NCI-H524 treated with DMSO at 0.1 percent for 48 hours (cell line): ENCODE measurements around the gene MUC21.

Source experiments
- DNase-seq: peaks from one replicate; lab custom pipeline; 2025; lab: John Stamatoyannopoulos, UW

Gene MUC21

GRCh38 chr6:30983439-30983838 lies at the start of gene MUC21:
Gene MUC21, plus strand, starts transcription at chr6:30983718. Its CDS starts 241 bp downstream, at chr6:30983959.
- no peak for DNase-seq

GRCh38 chr6:30935018-30935417 lies 48.5 kb upstream of the MUC21 start:
- no peak for DNase-seq

- DNase-seq: no peak
These were observed 46.3 kb upstream of the MUC21 start for GRCh38 chr6:30937265-30937664.

GRCh38 chr6:30938730-30939129 lies 44.8 kb upstream of the MUC21 start:
- DNase-seq: no peak

GRCh38 chr6:30939473-30939872 lies 44.0 kb upstream of the MUC21 start:
- no peak for DNase-seq

GRCh38 chr6:30940361-30940986 lies 43.0 kb upstream of the MUC21 start, which contains the start of gene MUCL3:
Gene MUCL3, plus strand, starts transcription at chr6:30940973. Its CDS starts 27 bp downstream, at chr6:30941000.
- DNase-seq: no peak

- no peak for DNase-seq
These were observed 41.0 kb upstream of the MUC21 start for GRCh38 chr6:30942338-30943060.

GRCh38 chr6:30944051-30944450 lies 39.5 kb upstream of the MUC21 start:
- DNase-seq: no peak

- no peak for DNase-seq
These were observed 38.2 kb upstream of the MUC21 start for GRCh38 chr6:30945281-30945680.

- DNase-seq: no peak
These were observed 36.3 kb upstream of the MUC21 start for GRCh38 chr6:30947231-30947630.

- DNase-seq: no peak
These were observed 34.7 kb upstream of the MUC21 start for GRCh38 chr6:30948811-30949210.

GRCh38 chr6:30951907-30952469 lies 31.5 kb upstream of the MUC21 start:
- no peak for DNase-seq

GRCh38 chr6:30954631-30955366 lies 28.7 kb upstream of the MUC21 start:
- DNase-seq: no peak

- DNase-seq: no peak
These were observed 28.0 kb upstream of the MUC21 start for GRCh38 chr6:30955367-30956042.

- DNase-seq: no peak
These were observed 25.8 kb upstream of the MUC21 start for GRCh38 chr6:30957716-30958115.

- no peak for DNase-seq
These were observed 22.4 kb upstream of the MUC21 start for GRCh38 chr6:30960907-30961673.

GRCh38 chr6:30962716-30963115 lies 20.8 kb upstream of the MUC21 start:
- DNase-seq: no peak

- no peak for DNase-seq
These were observed 19.9 kb upstream of the MUC21 start for GRCh38 chr6:30963641-30964040.

- no peak for DNase-seq
These were observed 19.4 kb upstream of the MUC21 start for GRCh38 chr6:30964075-30964474.

GRCh38 chr6:30965140-30965601 lies 18.3 kb upstream of the MUC21 start:
- DNase-seq: no peak

GRCh38 chr6:30966154-30966553 lies 17.4 kb upstream of the MUC21 start:
- DNase-seq: no peak
